ENCODE data around the gene PTPRU.

PTPRU gene

DNA sequence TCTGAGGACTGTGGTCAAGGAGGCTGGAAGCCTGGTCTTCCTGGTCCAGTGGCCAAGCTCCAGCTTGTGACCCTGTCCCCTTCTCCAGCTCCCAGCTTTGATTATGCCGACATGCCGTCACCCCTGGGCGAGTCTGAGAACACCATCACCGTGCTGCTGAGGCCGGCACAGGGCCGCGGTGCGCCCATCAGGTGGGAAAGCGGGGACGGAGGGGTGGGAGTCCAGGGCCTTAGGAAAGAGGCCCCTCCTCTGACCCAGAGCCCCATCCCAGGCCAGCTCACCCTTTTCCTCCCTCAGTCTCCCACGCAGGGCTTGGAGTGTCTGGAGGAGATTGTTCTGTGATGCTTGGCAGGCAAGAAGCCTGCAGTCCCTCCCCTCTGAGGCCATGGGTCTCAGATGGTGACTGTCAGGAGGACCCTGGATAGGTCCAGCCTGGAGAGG, 43.6 kb downstream of the PTPRU start:
- no peaks in the 10 kb centered on the region for H3K9me3 ChIP-seq
- no peaks in the 10 kb centered on the region for H3K36me3 ChIP-seq
- no peaks in the 10 kb centered on the region for H3K27me3 ChIP-seq
- H3K27ac ChIP-seq: no peak overlapping the region
- H3K4me1 ChIP-seq (ENCODE audit: control insufficient read depth in 1 of 2, insufficient read depth in 1 of 2, low read depth in 1 of 2, low read length in 1 of 2): no peaks in the 10 kb centered on the region
- H3K4me3 ChIP-seq (ENCODE audit: low read depth in 1 of 2, low read length in 1 of 2): no peak overlapping the region
- TF ChIP-seq CTCF (IDR thresholded peaks at IDR 0.05): no peak

- Histone ChIP-seq H3K9me3 (no peaks in the 10 kb centered on the region), H3K4me3 (ENCODE audit: low read depth in 1 of 2, low read length in 1 of 2) (no peak overlapping the region), H3K36me3 (no peaks in the 10 kb centered on the region), H3K27me3 (no peaks in the 10 kb centered on the region), H3K27ac (no peak overlapping the region), H3K4me1 (ENCODE audit: control insufficient read depth in 1 of 2, insufficient read depth in 1 of 2, low read depth in 1 of 2, low read length in 1 of 2) (no peaks in the 10 kb centered on the region)
- no peak for TF ChIP-seq CTCF (IDR thresholded peaks at IDR 0.05)
These were observed 44.2 kb downstream of the PTPRU start for GRCh38 chr1:29280409-29281131.

DNA sequence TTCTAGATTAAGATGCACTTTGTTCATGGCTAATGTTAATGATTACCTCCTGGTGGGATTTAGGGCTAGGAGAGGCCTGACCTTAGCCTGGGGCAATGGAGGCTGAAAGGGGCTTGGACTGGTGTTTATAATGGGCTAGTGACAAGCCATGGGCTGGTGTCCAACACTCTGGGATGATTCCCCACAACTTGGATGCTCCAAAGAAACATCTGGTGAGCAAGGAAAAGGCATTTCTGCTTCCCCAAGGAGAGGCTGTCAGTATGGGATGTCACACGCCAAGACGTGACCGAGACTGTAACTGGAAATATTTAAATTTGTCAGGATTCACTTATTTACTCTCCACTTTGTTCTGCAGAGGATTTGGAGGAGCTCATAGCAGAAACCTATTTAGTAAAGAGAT, 45.2 kb downstream of the PTPRU start:
- Histone ChIP-seq H3K9me3 (no peaks in the 10 kb centered on the region), H3K27ac (no peak overlapping the region), H3K4me1 (ENCODE audit: control insufficient read depth in 1 of 2, insufficient read depth in 1 of 2, low read depth in 1 of 2, low read length in 1 of 2) (no peaks in the 10 kb centered on the region), H3K27me3 (no peaks in the 10 kb centered on the region), H3K4me3 (ENCODE audit: low read depth in 1 of 2, low read length in 1 of 2) (no peak overlapping the region), H3K36me3 (no peaks in the 10 kb centered on the region)
- no peak for TF ChIP-seq CTCF (IDR thresholded peaks at IDR 0.05)

- no peaks in the 10 kb centered on the region for H3K36me3 ChIP-seq
- no peak for TF ChIP-seq CTCF (IDR thresholded peaks at IDR 0.05)
- H3K27me3 ChIP-seq: no peaks in the 10 kb centered on the region
- H3K4me1 ChIP-seq (ENCODE audit: control insufficient read depth in 1 of 2, insufficient read depth in 1 of 2, low read depth in 1 of 2, low read length in 1 of 2): no peaks in the 10 kb centered on the region
- H3K4me3 ChIP-seq (ENCODE audit: low read depth in 1 of 2, low read length in 1 of 2): no peak overlapping the region
- no peak overlapping the region for H3K27ac ChIP-seq
- H3K9me3 ChIP-seq: no peaks in the 10 kb centered on the region
These were observed 46.0 kb downstream of the PTPRU start for GRCh38 chr1:29282135-29282923.

- Histone ChIP-seq H3K36me3 (no peaks in the 10 kb centered on the region), H3K9me3 (no peaks in the 10 kb centered on the region), H3K27me3 (no peaks in the 10 kb centered on the region), H3K4me3 (ENCODE audit: low read depth in 1 of 2, low read length in 1 of 2) (peak overlapping the region in 1 of 2 experiments; percentile 3), H3K4me1 (ENCODE audit: control insufficient read depth in 1 of 2, insufficient read depth in 1 of 2, low read depth in 1 of 2, low read length in 1 of 2) (no peaks in the 10 kb centered on the region), H3K27ac (no peak overlapping the region)
- no peak for TF ChIP-seq CTCF (IDR thresholded peaks at IDR 0.05)
These were observed 46.8 kb downstream of the PTPRU start for GRCh38 chr1:29282924-29283803.
